ENCODE data around the gene ENC1. TPM values are rescaled to one million over a fixed set of nuclear protein-coding genes. Genes with fewer than 3 reads are reported as not detected.

ENC1 gene
- total and polyA plus RNA-seq, 2 of the 8 experiments (the other 6 are each of a cell fraction or from before 2014, with no cell fraction given): 5.5 to 13.2 TPM

DNA sequence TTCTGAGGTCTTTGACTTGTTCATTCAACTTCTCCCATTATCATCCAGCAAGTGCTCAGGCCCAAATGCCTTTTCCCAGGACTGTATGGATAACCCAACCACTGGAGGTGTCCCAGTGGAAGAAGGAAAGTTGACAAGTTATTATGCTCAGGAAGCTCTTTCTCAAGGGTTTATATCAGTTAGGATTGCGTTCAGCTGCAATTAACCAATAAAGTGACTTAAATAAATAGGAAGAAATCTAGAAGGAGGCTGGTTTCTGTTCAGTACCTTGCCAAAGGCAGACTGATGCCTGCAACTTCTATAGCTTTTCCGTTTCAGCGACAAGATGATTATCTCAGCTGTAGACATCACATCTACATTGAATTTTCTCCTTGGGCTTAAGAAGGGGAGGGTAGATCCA lies 52.1 kb downstream of the ENC1 start:
- no peaks in the 10 kb centered on the region for H3K23me2 ChIP-seq (ENCODE audit: low read depth, low read length)
- no peak overlapping the region for H3K27ac ChIP-seq (ENCODE audit: low read depth, low read length)
- no peak overlapping the region for H3K18ac ChIP-seq (ENCODE audit: extremely low read depth, low read length)
- no peak overlapping the region for H4K91ac ChIP-seq (replicated peaks; ENCODE audit: insufficient read length, low read length)
- H3K4me2 ChIP-seq (ENCODE audit: insufficient read depth in 1 of 2, low read depth in 2 of 2, low read length in 2 of 2): no peak overlapping the region
- H3K36me3 ChIP-seq (ENCODE audit: control insufficient read depth in 2 of 4, insufficient read depth in 4 of 4, low read length in 3 of 4): no peaks in the 10 kb centered on the region
- H3K4ac ChIP-seq (replicated peaks; ENCODE audit: insufficient read length, low read depth, low read length): no peak overlapping the region
- no peak overlapping the region for H2BK20ac ChIP-seq (ENCODE audit: low read length)
- no peak overlapping the region for H4K8ac ChIP-seq (ENCODE audit: extremely low read depth, insufficient read depth, low read length)
- TF ChIP-seq RNF2 (IDR thresholded peaks at IDR 0.05; ENCODE audit: borderline replicate concordance, low read depth, low read length, missing control alignments, poor library complexity, severe bottlenecking) (no peak), TEAD4 (IDR thresholded peaks at IDR 0.05; ENCODE audit: low read depth, low read length) (no peak), TBP (IDR thresholded peaks at IDR 0.05; ENCODE audit: low read depth, low read length) (no peak), CREB1 (IDR thresholded peaks at IDR 0.05) (no peak), YY1 (IDR thresholded peaks at IDR 0.05; ENCODE audit: low read depth, low read length) (no peak), ZNF274 (IDR thresholded peaks at IDR 0.05; ENCODE audit: borderline replicate concordance, extremely low read depth, low read length) (no peak), RBBP5 (IDR thresholded peaks at IDR 0.05; ENCODE audit: borderline replicate concordance, low read depth, low read length) (no peak), SP2 (IDR thresholded peaks at IDR 0.05; ENCODE audit: low read length) (no peak), SUZ12 (IDR thresholded peaks at IDR 0.05; ENCODE audit: low read length) (no peak), JUND (IDR thresholded peaks at IDR 0.05; ENCODE audit: low read length) (no peak), RXRA (IDR thresholded peaks at IDR 0.05; ENCODE audit: insufficient read depth, low read depth, low read length) (no peak), GTF2F1 (IDR thresholded peaks at IDR 0.05; ENCODE audit: borderline replicate concordance, low read depth, low read length) (no peak), TAF7 (optimal IDR thresholded peaks at IDR 0.05; ENCODE audit: borderline replicate concordance, low read depth, low read length) (no peak), CTBP2 (IDR thresholded peaks at IDR 0.05; ENCODE audit: borderline replicate concordance, insufficient read depth, insufficient read length, low read length) (no peak)
- H2BK5ac ChIP-seq (ENCODE audit: low read depth, low read length): no peak overlapping the region
- FAIRE-seq: no peak
- no peak overlapping the region for H3K14ac ChIP-seq (ENCODE audit: insufficient read length)
- no peak overlapping the region for H3K4me3 ChIP-seq (ENCODE audit: extremely low read depth in 1 of 4, insufficient read depth in 2 of 4, low read depth in 3 of 4, low read length in 4 of 4)
- no peak overlapping the region for H4K5ac ChIP-seq (ENCODE audit: insufficient read length, low read depth, low read length)
- H3K4me1 ChIP-seq (replicated peaks in 1 of 4; ENCODE audit: control insufficient read depth in 3 of 4, insufficient read depth in 4 of 4, low read length in 3 of 4): peaks cover 0 to 11% (median 3%) of the 10 kb centered on the region in 4 experiments; a peak in 1 of 7 replicates
- H3K79me2 ChIP-seq (ENCODE audit: control insufficient read depth in 1 of 2, insufficient read depth in 2 of 2, low read length in 2 of 2): no peaks in the 10 kb centered on the region
- ChIA-PET POLR2A (ENCODE audit: partially characterized antibody) (no interaction called here), CTCF (ENCODE audit: partially characterized antibody) (interaction anchor here (1.2 kb wide), 1 partner anchor 46 kb away, joined by 4 read pairs; no protein-coding TSS in a partner anchor)
- H2AK5ac ChIP-seq (ENCODE audit: low read depth, low read length): no peak overlapping the region
- no peak overlapping the region for H2BK15ac ChIP-seq (ENCODE audit: low read length)
- no peak overlapping the region for H2BK120ac ChIP-seq (replicated peaks; ENCODE audit: low read depth, low read length)
- no peaks in the 10 kb centered on the region for H3K9me3 ChIP-seq (ENCODE audit: insufficient read depth in 2 of 2, low read depth in 1 of 2, low read length in 1 of 2)
- H2AFZ ChIP-seq (ENCODE audit: low read length): no peak overlapping the region
- H3K56ac ChIP-seq (replicated peaks; ENCODE audit: insufficient read length, low read depth, low read length): no peak overlapping the region
- no peaks in the 10 kb centered on the region for H4K20me1 ChIP-seq (replicated peaks in 1 of 2; ENCODE audit: control insufficient read depth in 1 of 2, insufficient read depth in 2 of 2, low read length in 2 of 2)
- H3K27me3 ChIP-seq (replicated peaks in 1 of 4; ENCODE audit: control insufficient read depth in 3 of 4, extremely low read depth in 1 of 4, insufficient read depth in 3 of 4, low read length in 3 of 4): no peaks in the 10 kb centered on the region
- WGBS, 2 experiments (ENCODE audit: extremely low coverage in 1 of 2, insufficient coverage in 1 of 2, insufficient read length in 1 of 2, insufficient replicate concordance in 2 of 2, low coverage in 1 of 2, low lambda C conversion rate in 2 of 2, missing lambda C conversion rate in 1 of 2): 89% methylated on average over 3 of the region's 3 CpGs; no CpG with 5 or more reads in 1 of the 2 experiments
- DNase-seq (ENCODE audit: low read depth in 1 of 2, low spot score in 2 of 2): no peak
- no peak overlapping the region for H3K9ac ChIP-seq (replicated peaks in 1 of 4; ENCODE audit: extremely low read depth in 1 of 4, low read depth in 3 of 4, low read length in 3 of 4)
- H2BK12ac ChIP-seq (ENCODE audit: low read depth, low read length): no peak overlapping the region
- H3K23ac ChIP-seq (ENCODE audit: insufficient read length): no peak overlapping the region
- H3K79me1 ChIP-seq (ENCODE audit: low read depth, low read length): no peaks in the 10 kb centered on the region
